HEK293 (cell line): ENCODE measurements around the gene CC2D2B.
A peak's percentile ranks its signal among the peaks of the same experiment; 100 is the strongest.

Experiments used
- CTCF ChIA-PET: fragments of 350-600 bp; formaldehyde crosslinking; extraction: SDS; loops from one replicate; lab custom pipeline; 2021; ENCODE audit warnings: antibody characterized with exemption; lab: Yijun Ruan, JAX
- POLR2A ChIA-PET: fragments of 300-600 bp; formaldehyde crosslinking; extraction: SDS; loops from one replicate; lab custom pipeline; 2020; ENCODE audit warnings: antibody characterized with exemption, inconsistent platforms; lab: Yijun Ruan, JAX
- H3K27ac ChIP-seq: fragments of 200-500 bp; sonication (Bioruptor generic); 2 replicates; pipeline ENCODE4 v1.5.1; 2014; ENCODE audit warnings: low read depth, low read length, control low read depth, inconsistent platforms; ENCODE audit errors: extremely low read depth
- H3K36me3 ChIP-seq, 2 experiments: fragments of 200-500 bp in 1 of 2; sonication (Bioruptor generic) in 1 of 2; 1 replicate in 1 of 2; 2 replicates in 1 of 2; pipeline ENCODE4 v1.5.1; 2014 to 2017; ENCODE audit warnings: inconsistent platforms in 2 of 2, low read length in 2 of 2; ENCODE audit not compliant: control insufficient read depth in 2 of 2, insufficient read depth in 1 of 2
- H3K4me1 ChIP-seq: fragments of 200-500 bp; sonication (Bioruptor generic); 2 replicates; pipeline ENCODE4 v1.5.1; 2014; ENCODE audit warnings: mild to moderate bottlenecking, low read length, inconsistent platforms; ENCODE audit not compliant: control insufficient read depth, insufficient read depth
- H3K4me3 ChIP-seq: 2 replicates; pipeline ENCODE4 v1.5.1; 2011; ENCODE audit warnings: low read depth, mild to moderate bottlenecking, control low read depth, low read length, moderate library complexity
- H3K9me3 ChIP-seq: fragments of 200-500 bp; sonication (Bioruptor generic); 2 replicates; pipeline ENCODE4 v1.5.1; 2014; ENCODE audit warnings: low read depth, low read length, inconsistent platforms; ENCODE audit not compliant: control insufficient read depth, insufficient read depth
- SCRT1 ChIP-seq: fragments of 450-650 bp; formaldehyde crosslinking; IDR thresholded peaks from 2 replicates; pipeline ENCODE4 v1.5.1; 2016; ENCODE audit warnings: missing biosample characterization, missing genetic modification characterization, borderline replicate concordance
- ZBTB8A ChIP-seq: fragments of 450-650 bp; formaldehyde crosslinking; IDR thresholded peaks from 2 replicates; pipeline ENCODE4 v1.5.1; 2016; ENCODE audit warnings: missing biosample characterization, missing genetic modification characterization
- ZNF121 ChIP-seq: fragments of 450-650 bp; formaldehyde crosslinking; IDR thresholded peaks from 2 replicates; pipeline ENCODE4 v1.5.1; 2016; ENCODE audit warnings: missing biosample characterization, missing genetic modification characterization
- ZNF157 ChIP-seq: fragments of 450-650 bp; formaldehyde crosslinking; IDR thresholded peaks from 2 replicates; pipeline ENCODE4 v1.5.1; 2016; ENCODE audit warnings: missing biosample characterization, missing genetic modification characterization
- ZNF175 ChIP-seq: fragments of 450-650 bp; formaldehyde crosslinking; IDR thresholded peaks from 2 replicates; pipeline ENCODE4 v1.5.1; 2016; ENCODE audit warnings: missing biosample characterization, missing genetic modification characterization
- ZNF394 ChIP-seq: fragments of 450-650 bp; formaldehyde crosslinking; IDR thresholded peaks from 2 replicates; pipeline ENCODE4 v1.5.1; 2016; ENCODE audit warnings: missing biosample characterization, missing genetic modification characterization, mild to moderate bottlenecking, moderate library complexity, borderline replicate concordance
- ZNF510 ChIP-seq: fragments of 450-650 bp; formaldehyde crosslinking; IDR thresholded peaks from 2 replicates; pipeline ENCODE4 v1.5.1; 2018; ENCODE audit warnings: mild to moderate bottlenecking, missing genetic modification characterization, missing biosample characterization; ENCODE audit not compliant: insufficient replicate concordance
- ZNF558 ChIP-seq: fragments of 450-650 bp; formaldehyde crosslinking; IDR thresholded peaks from 2 replicates; pipeline ENCODE4 v1.5.1; 2016; ENCODE audit warnings: missing biosample characterization, missing genetic modification characterization
- ZNF560 ChIP-seq: fragments of 450-650 bp; formaldehyde crosslinking; IDR thresholded peaks from 2 replicates; pipeline ENCODE4 v1.5.1; 2017; ENCODE audit warnings: missing biosample characterization, missing genetic modification characterization, borderline replicate concordance
- ZNF596 ChIP-seq: fragments of 450-650 bp; IDR thresholded peaks from 2 replicates; pipeline ENCODE4 v1.5.0; 2018; ENCODE audit warnings: missing biosample characterization, mild to moderate bottlenecking, missing genetic modification characterization, moderate library complexity
- TF ChIP-seq, protein P1 (sequence below): fragments of 450-650 bp; formaldehyde crosslinking; conservative IDR thresholded peaks from 2 replicates; pipeline ENCODE4 v1.5.1; 2016; ENCODE audit warnings: low read depth, missing biosample characterization, missing genetic modification characterization
- TF ChIP-seq, protein P2 (sequence below): fragments of 450-650 bp; formaldehyde crosslinking; IDR thresholded peaks from 2 replicates; pipeline ENCODE4 v1.5.1; 2016; ENCODE audit warnings: missing biosample characterization, missing genetic modification characterization
- TF ChIP-seq, protein P3 (sequence below): fragments of 450-650 bp; formaldehyde crosslinking; IDR thresholded peaks from 2 replicates; pipeline ENCODE4 v1.5.1; 2017; ENCODE audit warnings: missing biosample characterization, missing genetic modification characterization

The CC2D2B gene

DNA sequence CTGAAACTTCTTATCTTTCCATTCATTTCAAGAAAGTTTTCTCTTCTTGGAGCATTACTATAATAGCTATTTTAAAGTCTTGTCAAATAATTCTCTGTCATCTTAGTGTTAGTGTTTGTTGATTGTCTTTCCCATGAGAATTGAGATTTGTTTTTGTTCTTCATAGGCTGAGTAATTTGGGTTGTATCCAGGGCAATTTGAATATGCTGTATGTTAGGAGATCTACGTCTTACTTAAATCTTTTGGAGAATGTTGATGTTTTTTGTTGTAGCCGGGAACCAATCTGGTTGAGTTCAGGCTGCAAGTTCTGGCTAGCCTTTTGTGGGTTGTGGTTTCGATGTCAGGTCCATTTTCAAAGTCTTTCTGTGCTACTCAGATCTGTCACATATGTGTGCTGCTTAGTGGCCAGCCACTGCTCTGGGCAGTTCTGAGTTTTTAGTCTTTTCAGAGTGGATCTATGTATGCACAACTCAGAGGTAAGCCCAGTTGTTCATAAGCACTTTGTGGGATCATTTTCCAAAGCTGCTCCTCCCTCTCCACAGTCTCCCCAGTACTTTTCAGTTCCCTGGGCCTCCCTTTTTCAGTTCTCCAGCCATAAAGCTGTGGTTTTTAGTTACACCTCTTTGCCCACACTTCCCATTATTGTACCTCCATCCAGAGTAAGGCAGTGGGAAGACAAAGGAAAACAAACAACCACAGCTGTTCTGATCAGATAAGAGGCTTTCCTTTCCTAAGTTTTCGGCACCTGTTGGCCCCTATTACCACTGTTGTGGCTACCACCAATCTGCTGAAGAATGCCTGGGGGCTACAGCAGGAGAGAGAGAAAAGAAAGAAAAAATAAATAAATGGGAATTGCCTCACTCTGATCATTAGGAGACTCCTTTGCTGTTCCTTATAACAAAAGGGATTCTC is 131.0 kb downstream of the CC2D2B start (continued):
- TF ChIP-seq, protein P1, sequence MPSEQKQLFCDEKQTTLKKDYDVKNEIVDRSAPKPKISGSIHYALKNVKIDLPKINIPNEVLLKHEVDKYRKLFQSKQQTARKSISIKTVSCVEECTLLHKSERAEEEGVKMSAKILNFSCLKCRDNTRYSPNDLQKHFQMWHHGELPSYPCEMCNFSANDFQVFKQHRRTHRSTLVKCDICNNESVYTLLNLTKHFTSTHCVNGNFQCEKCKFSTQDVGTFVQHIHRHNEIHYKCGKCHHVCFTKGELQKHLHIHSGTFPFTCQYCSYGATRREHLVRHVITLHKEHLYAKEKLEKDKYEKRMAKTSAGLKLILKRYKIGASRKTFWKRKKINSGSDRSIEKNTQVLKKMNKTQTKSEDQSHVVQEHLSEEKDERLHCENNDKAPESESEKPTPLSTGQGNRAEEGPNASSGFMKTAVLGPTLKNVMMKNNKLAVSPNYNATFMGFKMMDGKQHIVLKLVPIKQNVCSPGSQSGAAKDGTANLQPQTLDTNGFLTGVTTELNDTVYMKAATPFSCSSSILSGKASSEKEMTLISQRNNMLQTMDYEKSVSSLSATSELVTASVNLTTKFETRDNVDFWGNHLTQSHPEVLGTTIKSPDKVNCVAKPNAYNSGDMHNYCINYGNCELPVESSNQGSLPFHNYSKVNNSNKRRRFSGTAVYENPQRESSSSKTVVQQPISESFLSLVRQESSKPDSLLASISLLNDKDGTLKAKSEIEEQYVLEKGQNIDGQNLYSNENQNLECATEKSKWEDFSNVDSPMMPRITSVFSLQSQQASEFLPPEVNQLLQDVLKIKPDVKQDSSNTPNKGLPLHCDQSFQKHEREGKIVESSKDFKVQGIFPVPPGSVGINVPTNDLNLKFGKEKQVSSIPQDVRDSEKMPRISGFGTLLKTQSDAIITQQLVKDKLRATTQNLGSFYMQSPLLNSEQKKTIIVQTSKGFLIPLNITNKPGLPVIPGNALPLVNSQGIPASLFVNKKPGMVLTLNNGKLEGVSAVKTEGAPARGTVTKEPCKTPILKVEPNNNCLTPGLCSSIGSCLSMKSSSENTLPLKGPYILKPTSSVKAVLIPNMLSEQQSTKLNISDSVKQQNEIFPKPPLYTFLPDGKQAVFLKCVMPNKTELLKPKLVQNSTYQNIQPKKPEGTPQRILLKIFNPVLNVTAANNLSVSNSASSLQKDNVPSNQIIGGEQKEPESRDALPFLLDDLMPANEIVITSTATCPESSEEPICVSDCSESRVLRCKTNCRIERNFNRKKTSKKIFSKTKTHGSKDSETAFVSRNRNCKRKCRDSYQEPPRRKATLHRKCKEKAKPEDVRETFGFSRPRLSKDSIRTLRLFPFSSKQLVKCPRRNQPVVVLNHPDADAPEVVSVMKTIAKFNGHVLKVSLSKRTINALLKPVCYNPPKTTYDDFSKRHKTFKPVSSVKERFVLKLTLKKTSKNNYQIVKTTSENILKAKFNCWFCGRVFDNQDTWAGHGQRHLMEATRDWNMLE (tag by site-specific recombination), result no peak
- no peak for TF ChIP-seq ZNF157 (tag by site-specific recombination)
- TF ChIP-seq ZBTB8A, result no peak; the same call in 1 of the 2 replicates
- TF ChIP-seq ZNF558 (tag by site-specific recombination), result no peak
- no peak for TF ChIP-seq ZNF394 (tag by site-specific recombination)
- TF ChIP-seq, protein P2, sequence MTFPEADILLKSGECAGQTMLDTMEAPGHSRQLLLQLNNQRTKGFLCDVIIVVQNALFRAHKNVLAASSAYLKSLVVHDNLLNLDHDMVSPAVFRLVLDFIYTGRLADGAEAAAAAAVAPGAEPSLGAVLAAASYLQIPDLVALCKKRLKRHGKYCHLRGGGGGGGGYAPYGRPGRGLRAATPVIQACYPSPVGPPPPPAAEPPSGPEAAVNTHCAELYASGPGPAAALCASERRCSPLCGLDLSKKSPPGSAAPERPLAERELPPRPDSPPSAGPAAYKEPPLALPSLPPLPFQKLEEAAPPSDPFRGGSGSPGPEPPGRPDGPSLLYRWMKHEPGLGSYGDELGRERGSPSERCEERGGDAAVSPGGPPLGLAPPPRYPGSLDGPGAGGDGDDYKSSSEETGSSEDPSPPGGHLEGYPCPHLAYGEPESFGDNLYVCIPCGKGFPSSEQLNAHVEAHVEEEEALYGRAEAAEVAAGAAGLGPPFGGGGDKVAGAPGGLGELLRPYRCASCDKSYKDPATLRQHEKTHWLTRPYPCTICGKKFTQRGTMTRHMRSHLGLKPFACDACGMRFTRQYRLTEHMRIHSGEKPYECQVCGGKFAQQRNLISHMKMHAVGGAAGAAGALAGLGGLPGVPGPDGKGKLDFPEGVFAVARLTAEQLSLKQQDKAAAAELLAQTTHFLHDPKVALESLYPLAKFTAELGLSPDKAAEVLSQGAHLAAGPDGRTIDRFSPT (tag by site-specific recombination), result no peak
- TF ChIP-seq ZNF510 (tag by site-specific recombination), result no peak
- TF ChIP-seq, protein P3, sequence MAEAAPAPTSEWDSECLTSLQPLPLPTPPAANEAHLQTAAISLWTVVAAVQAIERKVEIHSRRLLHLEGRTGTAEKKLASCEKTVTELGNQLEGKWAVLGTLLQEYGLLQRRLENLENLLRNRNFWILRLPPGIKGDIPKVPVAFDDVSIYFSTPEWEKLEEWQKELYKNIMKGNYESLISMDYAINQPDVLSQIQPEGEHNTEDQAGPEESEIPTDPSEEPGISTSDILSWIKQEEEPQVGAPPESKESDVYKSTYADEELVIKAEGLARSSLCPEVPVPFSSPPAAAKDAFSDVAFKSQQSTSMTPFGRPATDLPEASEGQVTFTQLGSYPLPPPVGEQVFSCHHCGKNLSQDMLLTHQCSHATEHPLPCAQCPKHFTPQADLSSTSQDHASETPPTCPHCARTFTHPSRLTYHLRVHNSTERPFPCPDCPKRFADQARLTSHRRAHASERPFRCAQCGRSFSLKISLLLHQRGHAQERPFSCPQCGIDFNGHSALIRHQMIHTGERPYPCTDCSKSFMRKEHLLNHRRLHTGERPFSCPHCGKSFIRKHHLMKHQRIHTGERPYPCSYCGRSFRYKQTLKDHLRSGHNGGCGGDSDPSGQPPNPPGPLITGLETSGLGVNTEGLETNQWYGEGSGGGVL, result 0 out of 2 replicates have a peak, but pooled peaks have one; percentile 27
- peak; percentile 93 for TF ChIP-seq SCRT1

DNA sequence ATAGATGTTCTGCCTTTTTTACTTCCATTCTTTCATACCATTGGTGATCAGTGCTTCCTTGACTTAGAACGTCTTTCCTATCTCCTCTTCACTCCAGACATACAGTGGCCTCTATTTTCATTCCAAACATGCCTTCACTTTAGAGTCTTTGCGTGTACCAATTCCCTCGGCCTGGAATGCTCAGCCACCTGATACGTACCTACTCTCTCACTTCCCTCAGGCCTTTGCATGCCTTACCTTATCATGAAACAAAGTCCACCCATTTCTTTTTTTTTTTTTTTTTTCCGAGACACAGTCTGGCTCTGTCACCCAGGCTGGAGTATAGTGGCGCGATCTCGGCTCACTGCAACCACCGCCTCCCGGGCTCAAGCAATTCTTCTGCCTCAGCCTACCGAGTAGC is 133.4 kb downstream of the CC2D2B start:
- ChIA-PET POLR2A (interaction anchor here (0.7 kb wide), 1 partner anchor 79 kb away, joined by 4 read pairs; no protein-coding TSS in a partner anchor), CTCF (no interaction called here)
- no peak overlapping the region for H3K4me3 ChIP-seq
- H3K36me3 ChIP-seq, result peaks cover 0 to 3% of the 10 kb centered on the region in 2 experiments; a peak in 1 of 3 replicates
- peaks cover 10% of the 10 kb centered on the region for H3K4me1 ChIP-seq
- H3K9me3 ChIP-seq, result no peaks in the 10 kb centered on the region
- no peak overlapping the region for H3K27ac ChIP-seq
- no peak for TF ChIP-seq ZNF560
- no peak for TF ChIP-seq ZNF121
- no peak for TF ChIP-seq ZNF175 (tag by site-specific recombination)
- TF ChIP-seq ZNF596 (tag by site-specific recombination), result no peak
